ENCODE results near the gene KIDINS220. TPM values are rescaled to one million over a fixed set of nuclear protein-coding genes. Genes with fewer than 3 reads are reported as not detected.

The KIDINS220 gene
- total RNA-seq = 10 to 100 TPM; 48.5 to 54.1 TPM
- 10 to 100 TPM; 19.3 to 27.2 (median 20.6) TPM for polyA plus RNA-seq
- total RNA-seq = 107 to 176 (median 140) reads per million in 6 experiments

- Mint-ChIP-seq H3K27ac (peak within 1 kb of the TSS; percentile 96 to 99 (median 98)), H3K9me3 (no peaks in the 10 kb centered on the region), H3K27me3 (no peaks in the 10 kb centered on the region), H3K36me3 (peaks cover 0 to 2% (median 0%) of the 10 kb centered on the region in 3 donors), H3K4me1 (peaks cover 26 to 55% (median 51%) of the 10 kb centered on the region in 4 donors), H3K4me3 (peak within 1 kb of the TSS; percentile 99 to 100 (median 100))
- POLR2A ChIA-PET = interaction anchor here (0.6 kb wide), 1 partner anchor 587 kb away, joined by 4 read pairs; no protein-coding TSS in a partner anchor
- ATAC-seq (peak; percentile 91 to 93), DNase-seq (peak; percentile 77 to 93 (median 85))
Observed at GRCh38 chr2:8836971-8837794, at the start of gene KIDINS220. KIDINS220 (minus strand) TSS chr2:8837613; CDS start chr2:8827093, 10,520 bp downstream.

DNA sequence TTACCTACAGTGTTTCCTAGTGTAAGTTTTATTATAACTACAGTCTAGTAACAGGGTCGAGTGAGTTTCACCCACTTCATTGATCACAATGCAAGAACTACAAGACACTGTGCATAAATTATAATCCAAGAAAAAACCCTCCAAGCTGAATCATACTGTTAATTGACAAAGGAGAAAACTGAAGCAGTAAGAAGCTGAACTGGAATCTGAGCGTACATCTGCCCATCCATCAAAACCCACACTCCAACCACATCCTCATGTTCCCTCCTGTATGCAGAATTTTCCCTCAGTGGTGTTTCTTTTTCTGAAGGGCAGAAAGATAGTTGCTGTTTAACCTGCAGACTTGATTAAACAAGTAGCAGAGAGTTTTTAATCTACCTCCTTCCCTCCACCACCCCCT lies 49.5 kb upstream of the KIDINS220 start:
- Mint-ChIP-seq H3K4me1 (peaks cover 0 to 3% (median 0%) of the 10 kb centered on the region in 4 donors), H3K4me3 (no peak overlapping the region), H3K27ac (no peak overlapping the region), H3K9me3 (peaks cover 0 to 3% (median 1%) of the 10 kb centered on the region in 9 donors), H3K36me3 (no peaks in the 10 kb centered on the region), H3K27me3 (peaks cover 0 to 1% (median 0%) of the 10 kb centered on the region in 5 donors)
- no peak for ATAC-seq
- DNase-seq = no peak
- POLR2A ChIA-PET = no interaction called here

DNA sequence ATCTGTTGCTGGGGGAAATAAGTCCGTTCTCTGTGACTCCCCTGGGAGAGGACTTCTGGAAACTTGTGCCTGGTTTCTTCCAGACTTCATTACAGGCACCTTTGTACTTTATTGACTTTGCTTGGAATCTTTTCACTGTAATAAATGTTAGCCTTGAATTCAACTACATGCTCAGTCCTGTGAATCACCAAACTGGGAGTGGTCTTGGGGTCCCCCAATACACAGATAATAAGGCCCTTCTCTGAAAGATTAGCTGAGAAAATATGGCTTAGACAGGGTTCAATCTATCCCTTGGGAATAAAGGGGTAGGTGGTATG lies 48.7 kb upstream of the KIDINS220 start:
- ATAC-seq (no peak), DNase-seq (no peak)
- no peak overlapping the region for H3K27ac Mint-ChIP-seq
- peaks cover 0 to 1% (median under 1%) of the 10 kb centered on the region in 5 donors for H3K27me3 Mint-ChIP-seq
- POLR2A ChIA-PET = no interaction called here
- H3K9me3 Mint-ChIP-seq = peaks cover 0 to 3% (median 1%) of the 10 kb centered on the region in 9 donors
- H3K4me1 Mint-ChIP-seq = peaks cover 0 to 3% (median 0%) of the 10 kb centered on the region in 4 donors
- no peak overlapping the region for H3K4me3 Mint-ChIP-seq
- no peaks in the 10 kb centered on the region for H3K36me3 Mint-ChIP-seq

DNA sequence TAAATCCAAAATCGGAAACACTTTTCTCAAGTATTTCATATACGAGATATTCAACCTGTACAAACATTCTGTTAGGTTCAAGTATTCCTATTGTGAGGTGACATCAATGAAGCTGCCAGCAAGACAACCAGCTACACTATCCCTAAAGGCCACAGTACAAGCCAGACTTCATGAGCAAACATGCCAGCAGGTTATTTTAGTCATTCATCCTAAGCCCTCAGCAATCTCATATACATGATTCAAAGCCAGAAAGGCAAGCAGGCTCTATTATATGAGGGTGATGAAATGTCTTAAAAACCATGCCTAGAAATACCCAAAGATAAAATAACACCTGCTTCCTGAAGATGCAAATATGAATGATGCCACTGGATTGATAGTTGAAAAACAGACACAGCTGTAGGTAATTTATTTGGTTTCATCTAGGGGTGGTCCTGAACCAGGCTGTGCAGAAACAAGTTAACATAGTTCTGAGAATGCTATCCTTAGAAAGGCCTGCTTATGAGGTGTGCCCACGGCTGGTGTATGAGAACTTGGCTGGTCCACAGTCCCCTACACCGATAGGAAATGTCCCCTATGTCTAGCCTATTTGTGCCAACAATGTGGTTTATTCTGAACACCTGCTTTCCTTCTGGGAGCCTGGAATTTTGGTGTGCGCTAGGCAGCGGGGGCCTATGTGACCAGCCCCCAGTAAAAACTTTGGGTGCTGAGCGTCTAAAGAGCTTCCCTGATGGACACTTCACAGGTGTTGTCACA lies 48.2 kb upstream of the KIDINS220 start:
- Mint-ChIP-seq H3K4me3 (no peak overlapping the region), H3K27me3 (peaks cover 0 to 7% (median 1%) of the 10 kb centered on the region in 5 donors), H3K9me3 (peaks cover 0 to 3% (median 1%) of the 10 kb centered on the region in 9 donors), H3K27ac (no peak overlapping the region), H3K36me3 (no peaks in the 10 kb centered on the region), H3K4me1 (peaks cover 0 to 3% (median 0%) of the 10 kb centered on the region in 4 donors)
- POLR2A ChIA-PET = no interaction called here
- DNase-seq = no peak
- no peak for ATAC-seq

GRCh38 chr2:8884812-8885211 lies 47.4 kb upstream of the KIDINS220 start:
- POLR2A ChIA-PET = no interaction called here
- H3K27ac Mint-ChIP-seq = no peak overlapping the region
- peaks cover 0 to 3% (median 1%) of the 10 kb centered on the region in 9 donors for H3K9me3 Mint-ChIP-seq
- ATAC-seq (no peak), DNase-seq (no peak)
- no peaks in the 10 kb centered on the region for H3K36me3 Mint-ChIP-seq
- peaks cover 0 to 3% (median 0%) of the 10 kb centered on the region in 4 donors for H3K4me1 Mint-ChIP-seq
- H3K4me3 Mint-ChIP-seq = no peak overlapping the region
- H3K27me3 Mint-ChIP-seq = peaks cover 0 to 15% (median 3%) of the 10 kb centered on the region in 5 donors

GRCh38 chr2:8882094-8882493 lies 44.7 kb upstream of the KIDINS220 start:
- DNase-seq = no peak
- Mint-ChIP-seq H3K36me3 (no peaks in the 10 kb centered on the region), H3K4me1 (peaks cover 0 to 3% (median 0%) of the 10 kb centered on the region in 4 donors), H3K9me3 (peaks cover 0 to 3% (median 1%) of the 10 kb centered on the region in 9 donors), H3K27me3 (peaks cover 3 to 23% (median 3%) of the 10 kb centered on the region in 5 donors), H3K4me3 (no peak overlapping the region), H3K27ac (no peak overlapping the region)
- ATAC-seq = no peak
- POLR2A ChIA-PET = no interaction called here

GRCh38 chr2:8877894-8878293 lies 40.5 kb upstream of the KIDINS220 start:
- DNase-seq (no peak), ATAC-seq (no peak)
- no peaks in the 10 kb centered on the region for H3K36me3 Mint-ChIP-seq
- no peaks in the 10 kb centered on the region for H3K4me1 Mint-ChIP-seq
- H3K27me3 Mint-ChIP-seq = peaks cover 3 to 23% (median 4%) of the 10 kb centered on the region in 5 donors
- H3K27ac Mint-ChIP-seq = no peak overlapping the region
- POLR2A ChIA-PET = no interaction called here
- H3K4me3 Mint-ChIP-seq = no peak overlapping the region
- peaks cover 0 to 3% (median 0%) of the 10 kb centered on the region in 9 donors for H3K9me3 Mint-ChIP-seq

DNA sequence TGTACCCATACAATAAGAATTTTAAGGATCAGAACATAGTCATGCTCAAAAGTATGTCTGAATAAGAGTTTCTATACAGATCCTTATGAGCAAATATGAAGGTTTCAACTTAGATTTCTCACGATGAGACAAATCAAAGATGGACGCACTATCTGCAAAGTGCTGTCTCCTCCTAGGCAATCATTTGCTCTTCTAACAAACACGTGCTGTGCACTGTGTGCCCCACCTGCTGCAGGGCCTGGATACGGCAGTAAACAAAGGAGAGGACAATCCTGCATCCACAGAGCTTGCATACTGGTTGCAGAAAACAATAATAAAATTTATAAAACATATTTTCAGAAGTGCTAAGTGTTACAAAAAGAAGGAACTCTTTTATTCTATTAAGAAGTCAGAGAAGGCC lies 39.9 kb upstream of the KIDINS220 start:
- H3K4me3 Mint-ChIP-seq = no peak overlapping the region
- POLR2A ChIA-PET = no interaction called here
- no peaks in the 10 kb centered on the region for H3K4me1 Mint-ChIP-seq
- no peak for DNase-seq
- H3K27ac Mint-ChIP-seq = no peak overlapping the region
- H3K9me3 Mint-ChIP-seq = peaks cover 0 to 3% (median 0%) of the 10 kb centered on the region in 9 donors
- H3K27me3 Mint-ChIP-seq = peaks cover 3 to 23% (median 6%) of the 10 kb centered on the region in 5 donors
- ATAC-seq = no peak
- no peaks in the 10 kb centered on the region for H3K36me3 Mint-ChIP-seq

DNA sequence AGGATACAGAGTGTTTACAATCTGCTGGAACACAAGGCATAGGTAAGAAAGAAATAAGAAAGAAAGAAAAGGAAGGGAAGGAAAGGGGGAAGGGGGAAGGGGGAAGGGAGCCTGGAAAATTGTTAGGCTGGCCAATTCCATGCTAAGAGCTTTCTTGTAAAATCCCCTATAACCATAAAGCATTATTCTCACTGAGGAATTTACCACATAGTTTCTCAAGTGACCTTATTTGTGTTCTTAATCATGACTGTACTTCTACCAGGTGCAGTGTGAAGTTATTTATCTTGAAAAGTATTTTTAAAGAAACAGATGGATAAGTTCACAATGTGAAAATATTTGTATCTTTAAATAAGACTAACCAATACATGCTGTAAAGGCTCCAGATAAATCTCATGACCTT lies 39.2 kb upstream of the KIDINS220 start:
- H3K27ac Mint-ChIP-seq = no peak overlapping the region

GRCh38 chr2:8872821-8873432 lies 35.5 kb upstream of the KIDINS220 start:
- ATAC-seq = no peak
- peak in 3 of 10 donors; percentile 9 to 19 (median 14) for DNase-seq
- Mint-ChIP-seq H3K27me3 (peaks cover 0 to 5% (median 0%) of the 10 kb centered on the region in 5 donors), H3K4me3 (no peak overlapping the region), H3K36me3 (no peaks in the 10 kb centered on the region), H3K27ac (no peak overlapping the region), H3K4me1 (no peaks in the 10 kb centered on the region), H3K9me3 (no peaks in the 10 kb centered on the region)
- POLR2A ChIA-PET = no interaction called here

More for the DNA sequence above, 39.2 kb upstream of the KIDINS220 start:
- Mint-ChIP-seq H3K36me3 (no peaks in the 10 kb centered on the region), H3K4me3 (no peak overlapping the region), H3K27me3 (peaks cover 3 to 23% (median 6%) of the 10 kb centered on the region in 5 donors), H3K9me3 (no peaks in the 10 kb centered on the region), H3K4me1 (no peaks in the 10 kb centered on the region)
- ATAC-seq (no peak), DNase-seq (no peak)
- POLR2A ChIA-PET = no interaction called here

- Mint-ChIP-seq H3K4me3 (no peak overlapping the region), H3K4me1 (no peaks in the 10 kb centered on the region), H3K36me3 (no peaks in the 10 kb centered on the region), H3K27ac (no peak overlapping the region), H3K9me3 (no peaks in the 10 kb centered on the region), H3K27me3 (peaks cover 0 to 3% (median 0%) of the 10 kb centered on the region in 5 donors)
- POLR2A ChIA-PET = no interaction called here
- DNase-seq (no peak), ATAC-seq (no peak)
Observed at GRCh38 chr2:8870441-8870840, 33.0 kb upstream of the KIDINS220 start.

DNA sequence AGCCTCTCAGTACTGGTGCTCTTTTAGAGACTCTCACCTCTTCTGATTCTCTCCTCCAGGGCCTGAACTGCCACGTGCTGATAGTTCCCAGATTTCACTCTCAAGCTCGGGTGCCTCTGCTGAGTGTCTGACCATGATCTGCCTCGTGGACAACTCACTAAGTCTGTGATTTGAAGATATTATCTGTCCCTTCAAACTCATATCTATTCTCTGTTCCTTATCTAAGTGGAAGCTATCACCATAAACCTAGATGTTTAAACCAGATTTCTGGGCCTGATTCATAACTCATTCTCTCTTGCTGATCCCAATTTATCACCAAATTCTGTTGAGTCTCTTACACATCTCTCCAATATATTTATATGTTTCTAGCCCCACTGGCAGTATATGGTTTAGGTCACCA lies 29.9 kb upstream of the KIDINS220 start:
- no peak for ATAC-seq
- H3K27ac Mint-ChIP-seq = no peak overlapping the region
- H3K4me1 Mint-ChIP-seq = no peaks in the 10 kb centered on the region
- DNase-seq = no peak
- no peaks in the 10 kb centered on the region for H3K9me3 Mint-ChIP-seq
- H3K36me3 Mint-ChIP-seq = no peaks in the 10 kb centered on the region
- POLR2A ChIA-PET = no interaction called here
- no peak overlapping the region for H3K4me3 Mint-ChIP-seq
- H3K27me3 Mint-ChIP-seq = peaks cover 0 to 2% (median 0%) of the 10 kb centered on the region in 5 donors

All from naive thymus-derived CD8-positive, alpha-beta T cell (primary cell).